ENCODE measurements around the gene EEFSEC. TPM values are rescaled to one million over a fixed set of nuclear protein-coding genes. Genes with fewer than 3 reads are reported as not detected.

The EEFSEC gene, protein sequence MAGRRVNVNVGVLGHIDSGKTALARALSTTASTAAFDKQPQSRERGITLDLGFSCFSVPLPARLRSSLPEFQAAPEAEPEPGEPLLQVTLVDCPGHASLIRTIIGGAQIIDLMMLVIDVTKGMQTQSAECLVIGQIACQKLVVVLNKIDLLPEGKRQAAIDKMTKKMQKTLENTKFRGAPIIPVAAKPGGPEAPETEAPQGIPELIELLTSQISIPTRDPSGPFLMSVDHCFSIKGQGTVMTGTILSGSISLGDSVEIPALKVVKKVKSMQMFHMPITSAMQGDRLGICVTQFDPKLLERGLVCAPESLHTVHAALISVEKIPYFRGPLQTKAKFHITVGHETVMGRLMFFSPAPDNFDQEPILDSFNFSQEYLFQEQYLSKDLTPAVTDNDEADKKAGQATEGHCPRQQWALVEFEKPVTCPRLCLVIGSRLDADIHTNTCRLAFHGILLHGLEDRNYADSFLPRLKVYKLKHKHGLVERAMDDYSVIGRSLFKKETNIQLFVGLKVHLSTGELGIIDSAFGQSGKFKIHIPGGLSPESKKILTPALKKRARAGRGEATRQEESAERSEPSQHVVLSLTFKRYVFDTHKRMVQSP
- 10 to 100 TPM; 20.2 to 23.9 (median 21.9) TPM for total RNA-seq

GRCh38 chr3:128153156-128154041 is at the start of gene EEFSEC:
TSS of gene EEFSEC (plus strand) at chr3:128153481. CDS start at chr3:128153508, 27 bp downstream.
- peak; percentile 94 to 97 for ATAC-seq
- peaks cover 31% of the 10 kb centered on the region for H3K4me1 Mint-ChIP-seq (ENCODE audit: low read depth)

GRCh38 chr3:128107834-128108233 is 45.4 kb upstream of the EEFSEC start:
- Mint-ChIP-seq H3K36me3 (ENCODE audit: insufficient read depth) (peaks cover 51% of the 10 kb centered on the region), H3K4me1 (ENCODE audit: low read depth) (peaks cover 18% of the 10 kb centered on the region), H3K9me3 (no peaks in the 10 kb centered on the region), H3K4me3 (no peak overlapping the region), H3K27me3 (ENCODE audit: low read depth) (no peaks in the 10 kb centered on the region)
- ATAC-seq, result no peak
- no peak for DNase-seq

More at GRCh38 chr3:128153156-128154041, at the start of gene EEFSEC:
- Mint-ChIP-seq H3K4me3 (peak within 1 kb of the TSS; percentile 82), H3K27me3 (ENCODE audit: low read depth) (no peaks in the 10 kb centered on the region), H3K9me3 (no peaks in the 10 kb centered on the region), H3K36me3 (ENCODE audit: insufficient read depth) (peaks cover 17% of the 10 kb centered on the region)
- peak; percentile 81 for DNase-seq

- Mint-ChIP-seq H3K4me1 (ENCODE audit: low read depth) (peaks cover 45% of the 10 kb centered on the region), H3K4me3 (no peak overlapping the region), H3K27me3 (ENCODE audit: low read depth) (no peaks in the 10 kb centered on the region), H3K9me3 (no peaks in the 10 kb centered on the region), H3K36me3 (ENCODE audit: insufficient read depth) (peaks cover 51% of the 10 kb centered on the region)
- DNase-seq, result no peak
- ATAC-seq, result no peak
These were observed 42.1 kb upstream of the EEFSEC start for GRCh38 chr3:128111147-128111546.

DNA sequence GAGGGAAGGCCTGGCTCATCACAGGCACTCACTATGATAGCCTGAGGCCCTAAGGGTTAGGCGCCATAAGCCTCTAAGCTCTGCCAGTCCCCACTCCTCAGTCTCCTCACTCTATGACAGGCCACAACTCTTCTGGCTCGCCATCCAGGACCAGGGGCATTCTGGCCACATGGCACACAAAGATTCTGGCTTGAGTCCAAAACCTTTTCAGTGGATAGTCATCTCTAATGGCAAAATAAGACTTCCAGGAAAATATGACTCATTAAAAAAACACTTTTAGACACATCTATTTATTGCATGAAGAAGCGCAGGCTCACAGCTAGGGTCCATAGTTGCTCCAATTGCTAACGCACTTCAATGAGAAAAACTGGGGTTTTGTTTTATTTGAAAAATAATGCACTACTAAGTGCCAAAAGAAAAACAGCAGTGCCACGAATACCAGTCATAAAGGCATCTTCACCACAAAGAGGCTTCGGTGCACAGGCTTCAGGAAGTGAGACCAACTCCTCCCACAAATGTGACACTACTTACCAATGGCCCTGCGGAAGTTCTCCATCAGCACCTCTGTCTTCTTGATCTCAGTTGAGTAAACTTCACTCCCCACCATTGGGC is 40.8 kb upstream of the EEFSEC start:
- Mint-ChIP-seq H3K27me3 (ENCODE audit: low read depth) (no peaks in the 10 kb centered on the region), H3K36me3 (ENCODE audit: insufficient read depth) (peaks cover 48% of the 10 kb centered on the region), H3K9me3 (no peaks in the 10 kb centered on the region), H3K4me1 (ENCODE audit: low read depth) (peaks cover 45% of the 10 kb centered on the region), H3K4me3 (peak overlapping the region; percentile 59)
- DNase-seq (peak; percentile 11), ATAC-seq (peak; percentile 92 to 95)

DNA sequence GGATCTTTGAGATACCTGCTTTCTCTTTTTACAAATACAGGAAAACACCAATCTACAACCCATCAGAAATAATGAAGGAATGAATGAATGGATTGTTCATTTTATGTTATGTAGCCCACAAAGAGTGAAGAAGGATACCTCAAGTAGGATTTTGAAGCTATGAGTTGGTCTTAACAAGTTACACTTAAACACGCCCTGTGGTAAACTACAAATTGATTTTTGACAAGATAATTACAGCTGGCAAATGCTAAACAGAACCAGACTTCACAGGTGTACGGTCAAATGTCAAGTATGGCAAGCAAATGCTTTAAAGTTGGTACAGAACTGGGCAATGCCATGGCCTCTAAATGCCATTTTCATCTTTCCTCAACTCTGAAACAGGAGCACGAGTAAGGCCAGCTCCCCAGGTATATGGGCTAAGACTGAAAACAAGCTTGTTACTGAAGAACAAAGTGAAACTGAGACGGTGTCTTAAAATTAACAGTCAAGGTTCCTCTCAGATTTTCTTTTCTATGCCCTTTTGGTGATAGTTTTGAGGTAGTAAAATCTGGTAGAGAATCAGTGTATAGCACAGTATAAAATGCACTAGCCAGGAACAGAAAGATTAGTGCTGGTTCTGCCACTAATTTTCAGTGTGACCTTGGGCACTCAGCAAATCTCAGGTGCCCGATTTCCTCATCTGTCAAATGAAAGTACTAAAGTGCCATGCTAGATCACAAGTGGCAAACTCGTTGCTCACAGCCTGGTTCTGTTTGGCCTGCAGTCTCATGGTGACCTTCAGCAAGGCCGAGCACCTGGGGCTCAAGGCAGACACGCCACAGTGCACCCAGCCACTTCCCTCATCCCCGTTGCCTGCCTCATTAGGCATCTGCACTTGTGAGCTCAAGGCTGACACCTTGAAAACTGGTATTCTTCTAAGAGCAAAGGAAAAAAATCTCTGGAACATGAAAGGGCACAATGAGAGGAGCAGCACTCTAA is 39.2 kb upstream of the EEFSEC start:
- no peak for DNase-seq
- H3K36me3 Mint-ChIP-seq (ENCODE audit: insufficient read depth), result peaks cover 54% of the 10 kb centered on the region
- H3K4me3 Mint-ChIP-seq, result peak overlapping the region; percentile 45
- peaks cover 50% of the 10 kb centered on the region for H3K4me1 Mint-ChIP-seq (ENCODE audit: low read depth)
- no peak for ATAC-seq
- H3K27me3 Mint-ChIP-seq (ENCODE audit: low read depth), result no peaks in the 10 kb centered on the region
- H3K9me3 Mint-ChIP-seq, result no peaks in the 10 kb centered on the region

GRCh38 chr3:128122013-128122412 is 31.3 kb upstream of the EEFSEC start:
- Mint-ChIP-seq H3K9me3 (no peaks in the 10 kb centered on the region), H3K4me1 (ENCODE audit: low read depth) (peaks cover 29% of the 10 kb centered on the region), H3K4me3 (peak overlapping the region; percentile 100), H3K36me3 (ENCODE audit: insufficient read depth) (peaks cover 29% of the 10 kb centered on the region), H3K27me3 (ENCODE audit: low read depth) (no peaks in the 10 kb centered on the region)
- DNase-seq, result no peak
- ATAC-seq, result no peak

GRCh38 chr3:128123156-128123537 is 30.1 kb upstream of the EEFSEC start:
- peaks cover 22% of the 10 kb centered on the region for H3K36me3 Mint-ChIP-seq (ENCODE audit: insufficient read depth)
- H3K9me3 Mint-ChIP-seq, result no peaks in the 10 kb centered on the region
- H3K4me3 Mint-ChIP-seq, result peak overlapping the region; percentile 100
- H3K4me1 Mint-ChIP-seq (ENCODE audit: low read depth), result peaks cover 25% of the 10 kb centered on the region
- H3K27me3 Mint-ChIP-seq (ENCODE audit: low read depth), result no peaks in the 10 kb centered on the region
- ATAC-seq (peak; percentile 1 to 2), DNase-seq (no peak)

DNA sequence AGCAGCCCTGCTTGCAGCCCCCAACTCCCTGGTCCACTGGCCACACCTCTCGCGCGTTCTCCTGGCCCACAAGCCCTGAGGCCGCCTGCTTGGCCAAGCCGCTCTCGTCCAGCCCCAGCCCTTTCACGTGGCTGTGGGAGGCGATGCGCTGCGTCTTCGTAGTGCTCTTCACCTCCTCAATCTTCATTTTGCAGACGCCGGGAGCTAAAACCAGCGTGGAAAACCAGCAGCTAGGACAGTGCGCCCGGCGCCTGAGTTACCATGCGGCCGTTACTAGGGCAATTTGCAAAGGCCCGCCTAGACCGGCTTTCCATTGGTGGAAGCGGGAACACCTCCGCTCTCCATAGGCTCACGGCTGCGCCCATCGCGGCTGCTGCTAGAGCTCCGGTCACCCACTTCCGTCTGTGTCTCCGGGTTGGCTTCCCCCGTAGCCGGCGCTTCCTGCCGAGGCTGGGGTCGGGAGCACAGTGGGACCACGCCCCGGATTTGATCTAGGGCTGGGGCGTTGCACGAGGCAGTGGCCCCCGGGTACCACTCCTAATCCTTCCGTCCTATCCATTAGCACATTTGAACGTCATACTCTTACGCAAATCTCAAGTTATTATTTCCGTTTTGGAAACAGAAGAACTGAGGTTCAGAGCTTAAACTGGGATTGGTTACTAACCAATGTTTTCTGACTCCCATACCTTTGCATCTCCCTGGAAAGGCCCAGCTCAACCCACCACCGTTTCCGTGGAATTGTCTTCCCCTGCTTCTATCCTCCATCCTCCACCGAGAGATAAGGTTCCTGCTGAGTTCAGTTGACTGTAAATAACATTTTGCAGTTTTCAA is 29.5 kb upstream of the EEFSEC start, which contains the start of gene RUVBL1:
Gene RUVBL1 (minus strand): TSS at position 275 of the 831 bp plus-strand sequence. CDS start 88 bp downstream, at position 187.
- H3K4me1 Mint-ChIP-seq (ENCODE audit: low read depth), result peaks cover 23% of the 10 kb centered on the region
- H3K27me3 Mint-ChIP-seq (ENCODE audit: low read depth), result no peaks in the 10 kb centered on the region
- ATAC-seq (peak; percentile 99), DNase-seq (peak; percentile 90)
- peaks cover 17% of the 10 kb centered on the region for H3K36me3 Mint-ChIP-seq (ENCODE audit: insufficient read depth)
- peak within 1 kb of the TSS; percentile 100 for H3K4me3 Mint-ChIP-seq
- H3K9me3 Mint-ChIP-seq, result no peaks in the 10 kb centered on the region

DNA sequence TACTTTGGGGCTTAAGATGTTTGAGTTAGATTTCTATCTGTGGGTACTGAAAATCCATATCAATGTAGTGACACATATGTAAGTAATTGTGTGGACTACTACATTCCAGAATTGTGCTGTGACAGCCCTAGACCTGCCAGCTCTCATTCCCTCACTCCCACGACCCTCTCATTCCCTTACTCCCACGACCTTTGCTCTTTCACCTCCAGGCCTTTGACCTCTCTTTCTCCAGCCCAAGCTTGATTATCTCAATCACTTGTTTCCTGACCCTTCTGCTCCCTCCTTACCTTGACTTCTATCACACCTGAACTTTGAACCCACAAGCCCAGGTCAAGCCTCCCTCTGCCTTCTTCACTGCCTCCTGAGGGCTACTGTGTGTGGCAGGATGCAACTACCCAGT is 26.0 kb upstream of the EEFSEC start:
- no peak for ATAC-seq
- Mint-ChIP-seq H3K36me3 (ENCODE audit: insufficient read depth) (peaks cover 3% of the 10 kb centered on the region), H3K4me3 (no peak overlapping the region), H3K4me1 (ENCODE audit: low read depth) (peaks cover 17% of the 10 kb centered on the region), H3K9me3 (no peaks in the 10 kb centered on the region), H3K27me3 (ENCODE audit: low read depth) (no peaks in the 10 kb centered on the region)
- DNase-seq, result no peak

DNA sequence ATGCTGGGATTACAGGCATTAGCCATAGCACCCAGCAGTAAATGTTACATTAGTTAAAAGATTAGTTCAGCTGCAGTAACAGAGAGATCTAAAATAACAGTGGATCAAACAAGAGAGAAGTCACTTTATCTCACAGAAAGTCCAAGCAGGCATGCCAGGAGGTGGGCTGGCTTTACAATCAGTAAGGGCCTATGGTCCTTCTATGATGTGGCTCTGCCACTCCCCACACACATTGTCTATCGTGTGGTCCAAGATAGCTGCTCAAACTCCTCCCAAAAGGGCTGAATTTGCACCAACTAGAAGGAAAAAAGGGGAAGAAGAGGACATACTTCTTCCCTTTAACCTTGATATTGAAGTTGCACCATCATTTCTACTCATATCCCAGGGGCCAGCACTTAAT is 25.0 kb upstream of the EEFSEC start:
- H3K4me1 Mint-ChIP-seq (ENCODE audit: low read depth), result peaks cover 9% of the 10 kb centered on the region
- H3K4me3 Mint-ChIP-seq, result no peak overlapping the region
- ATAC-seq, result no peak
- peaks cover 2% of the 10 kb centered on the region for H3K36me3 Mint-ChIP-seq (ENCODE audit: insufficient read depth)
- H3K9me3 Mint-ChIP-seq, result no peaks in the 10 kb centered on the region
- H3K27me3 Mint-ChIP-seq (ENCODE audit: low read depth), result no peaks in the 10 kb centered on the region
- no peak for DNase-seq

GRCh38 chr3:128131897-128132646 is 21.2 kb upstream of the EEFSEC start:
- Mint-ChIP-seq H3K9me3 (no peaks in the 10 kb centered on the region), H3K4me1 (ENCODE audit: low read depth) (no peaks in the 10 kb centered on the region), H3K36me3 (ENCODE audit: insufficient read depth) (peaks cover 3% of the 10 kb centered on the region), H3K27me3 (ENCODE audit: low read depth) (peaks cover 3% of the 10 kb centered on the region), H3K4me3 (no peak overlapping the region)
- ATAC-seq (no peak), DNase-seq (no peak)

All from activated T-cell treated with anti-CD3 and anti-CD28 coated beads, Interleukin-2, amount 50 U/mL, for 4 hours (primary cell).